HCT116 (cell line): ENCODE measurements around the gene TAGLN2. TPM values are rescaled to one million over a fixed set of nuclear protein-coding genes. Genes with fewer than 3 reads are reported as not detected.

Experiments
- ATAC-seq: fragments of 200-7000 bp; cut with Tn5 transposase; 2 replicates; pipeline ENCODE4 v1.9.1; 2020; ENCODE audit warnings: mild to moderate bottlenecking, moderate library complexity
- BruUV-seq: library from RNA; stranded (reverse); fragments of 400-500 nt; replicated peaks from 2 replicates; lab custom pipeline; 2021; lab: Mats Ljungman, UMichigan
- CTCF ChIA-PET: fragments of 300-600 bp; sonication (Branson Sonifier 250); formaldehyde crosslinking; loops from one replicate; lab custom pipeline; 2021; ENCODE audit warnings: antibody characterized with exemption; lab: Charles Lee
- POLR2A ChIA-PET: fragments of 300-600, 350-600 bp; sonication (Branson Sonifier 250); formaldehyde crosslinking; loops from one replicate; lab custom pipeline; 2021; ENCODE audit warnings: antibody characterized with exemption; lab: Charles Lee
- RAD21 ChIA-PET, 2 experiments: fragments of 300-600 bp; sonication (Branson Sonifier 250); formaldehyde crosslinking; loops; one replicate each; lab custom pipeline; 2023; ENCODE audit warnings: low total read pairs in 2 of 2; ENCODE audit not compliant: uncharacterized antibody in 2 of 2, unreplicated experiment in 2 of 2, low non-redundant PET in 1 of 2; lab: Charles Lee
- DNase-seq: peaks from one replicate; pipeline ENCODE4 v3.0.0-alpha.2; 2010; ENCODE audit warnings: low read depth, low spot score
- H2AFZ ChIP-seq: fragments of 200-600 bp; shearing (Covaris generic), sonication (generic); 2 replicates; pipeline ENCODE4 v1.6.1; 2017; ENCODE audit warnings: low read depth, mixed run types, mixed read lengths, antibody characterized with exemption, low read length; ENCODE audit not compliant: poor library complexity, severe bottlenecking
- H3K27ac ChIP-seq: 2 replicates; pipeline ENCODE4 v1.5.1; 2012; ENCODE audit warnings: low read depth, low read length
- H3K27me3 ChIP-seq: fragments of 200-600 bp; sonication (generic); 2 replicates; pipeline ENCODE4 v1.6.1; 2016; ENCODE audit warnings: mixed run types, low read length, mixed read lengths; ENCODE audit not compliant: insufficient read depth
- H3K36me3 ChIP-seq, 2 experiments: fragments of 200-500 bp in 1 of 2; fragments of 200-600 bp in 1 of 2; sonication (Bioruptor generic) in 1 of 2; sonication (generic) in 1 of 2; 2 replicates each; pipeline versions ENCODE4 v1.5.1 to v1.6.1; 2014 to 2016; ENCODE audit warnings: low read length in 2 of 2, inconsistent platforms in 1 of 2, mixed read lengths in 1 of 2, mixed run types in 1 of 2; ENCODE audit not compliant: insufficient read depth in 2 of 2, control insufficient read depth in 1 of 2
- H3K4me1 ChIP-seq, 2 experiments: fragments of 200-600 bp in 1 of 2; sonication (generic) in 1 of 2; 2 replicates each; pipeline versions ENCODE4 v1.5.1 to v1.6.1; 2012 to 2017; ENCODE audit warnings: low read length in 2 of 2, inconsistent platforms in 1 of 2, mild to moderate bottlenecking in 1 of 2, mixed read lengths in 1 of 2, mixed run types in 1 of 2, moderate library complexity in 1 of 2; ENCODE audit not compliant: insufficient read depth in 2 of 2, control insufficient read depth in 1 of 2
- H3K4me2 ChIP-seq: fragments of 200-600 bp; sonication (generic); 2 replicates; pipeline ENCODE4 v1.6.1; 2017; ENCODE audit warnings: mixed run types, low read length, mixed read lengths
- H3K4me3 ChIP-seq, 2 experiments: fragments of 200-600 bp in 1 of 2; sonication (generic) in 1 of 2; replicated peaks in 1 of 2; 2 replicates each; pipeline ENCODE4 v1.5.1; 2011 to 2016; ENCODE audit warnings: low read length in 2 of 2, control low read depth in 1 of 2, low read depth in 1 of 2, mild to moderate bottlenecking in 1 of 2, mixed read lengths in 1 of 2, mixed run types in 1 of 2
- H3K79me2 ChIP-seq: fragments of 200-600 bp; sonication (generic); 2 replicates; pipeline ENCODE4 v1.6.1; 2017; ENCODE audit warnings: mild to moderate bottlenecking, mixed run types, low read length, moderate library complexity, mixed read lengths; ENCODE audit not compliant: insufficient read depth
- H3K9ac ChIP-seq: fragments of 200-600 bp; sonication (generic); 2 replicates; pipeline ENCODE4 v1.6.1; 2016; ENCODE audit warnings: low read length, mixed read lengths
- H3K9me2 ChIP-seq: fragments of 200-600 bp; sonication (generic), shearing (Covaris generic); 2 replicates; pipeline ENCODE4 v1.6.1; 2017; ENCODE audit warnings: mixed run types, mild to moderate bottlenecking, moderate library complexity; ENCODE audit not compliant: insufficient read depth
- H3K9me3 ChIP-seq, 2 experiments: fragments of 200-500 bp in 1 of 2; fragments of 200-600 bp in 1 of 2; sonication (Bioruptor generic) in 1 of 2; sonication (generic) in 1 of 2; 2 replicates each; pipeline ENCODE4 v1.6.1; 2014 to 2017; ENCODE audit warnings: low read length in 2 of 2, mixed read lengths in 2 of 2, inconsistent platforms in 1 of 2, low read depth in 1 of 2, mild to moderate bottlenecking in 1 of 2, mixed run types in 1 of 2, moderate library complexity in 1 of 2; ENCODE audit not compliant: control insufficient read depth in 1 of 2, insufficient read depth in 1 of 2
- H4K20me1 ChIP-seq: fragments of 200-600 bp; sonication (generic), shearing (Covaris generic); 2 replicates; pipeline ENCODE4 v1.6.1; 2017; ENCODE audit warnings: mixed run types, mild to moderate bottlenecking, moderate library complexity; ENCODE audit not compliant: insufficient read depth
- POLR2AphosphoS5 ChIP-seq: IDR thresholded peaks from 2 replicates; pipeline ENCODE4 v1.6.1; 2011; ENCODE audit warnings: mild to moderate bottlenecking, low read depth, low read length, moderate library complexity
- SP1 ChIP-seq: IDR thresholded peaks from 2 replicates; pipeline ENCODE4 v1.6.1; 2012; ENCODE audit warnings: low read depth
- intact Hi-C: fragments of 100-400 bp; cut with micrococcal nuclease; formaldehyde crosslinking; loops from 2 replicates; pipeline ENCODE4 v1.10.0; 2022
- total RNA-seq: library from RNA; stranded (reverse); gene quantifications from one replicate; pipeline ENCODE4 v1.2.1, GENCODE V29; 2021; ENCODE audit not compliant: unreplicated experiment
- TF ChIP-seq, protein P1 (sequence below): IDR thresholded peaks from 2 replicates; pipeline ENCODE4 v1.6.1; 2012; ENCODE audit warnings: low read depth
- TF ChIP-seq, protein P2 (sequence below): IDR thresholded peaks from 2 replicates; pipeline ENCODE4 v1.6.1; 2011; ENCODE audit warnings: mild to moderate bottlenecking, low read length, moderate library complexity; ENCODE audit not compliant: insufficient replicate concordance; ENCODE audit errors: extremely low read depth

TAGLN2 gene
- total RNA-seq, 1 experiment from 2014 or later: 127 TPM

GRCh38 chr1:159925719-159926078 is 392 bp upstream of the TAGLN2 start:
- no peak overlapping the region for H2AFZ ChIP-seq
- H3K79me2 ChIP-seq: peaks cover 36% of the 10 kb centered on the region
- ATAC-seq: peak; percentile 10

More at GRCh38 chr1:159925719-159926078, 392 bp upstream of the TAGLN2 start:
- Histone ChIP-seq H3K36me3 (peaks cover 0 to under 1% of the 10 kb centered on the region in 2 experiments; a peak in 2 of 4 replicates), H3K4me3 (peak overlapping the region; percentile 57 to 62), H3K27ac (peak overlapping the region; percentile 33; the same call in 1 of the 2 replicates), H3K9me3 (no peaks in the 10 kb centered on the region), H4K20me1 (no peaks in the 10 kb centered on the region; the same call in 1 of the 2 replicates), H3K27me3 (no peaks in the 10 kb centered on the region), H3K4me2 (peak overlapping the region; percentile 93), H3K9ac (peak overlapping the region; percentile 87), H3K9me2 (no peaks in the 10 kb centered on the region), H3K4me1 (peaks cover 21 to 42% of the 10 kb centered on the region in 2 experiments)
- ChIA-PET RAD21 (no interaction called here), CTCF (interaction anchor here (1.5 kb wide), 1 partner anchor 82 kb away, joined by 13 read pairs; no protein-coding TSS in a partner anchor), POLR2A (interaction anchor here (1.6 kb wide), 1 partner anchor 10 kb away, joined by 8 read pairs; no protein-coding TSS in a partner anchor)
- TSS peak; percentile 69 for BruUV-seq
- TF ChIP-seq, protein P1, sequence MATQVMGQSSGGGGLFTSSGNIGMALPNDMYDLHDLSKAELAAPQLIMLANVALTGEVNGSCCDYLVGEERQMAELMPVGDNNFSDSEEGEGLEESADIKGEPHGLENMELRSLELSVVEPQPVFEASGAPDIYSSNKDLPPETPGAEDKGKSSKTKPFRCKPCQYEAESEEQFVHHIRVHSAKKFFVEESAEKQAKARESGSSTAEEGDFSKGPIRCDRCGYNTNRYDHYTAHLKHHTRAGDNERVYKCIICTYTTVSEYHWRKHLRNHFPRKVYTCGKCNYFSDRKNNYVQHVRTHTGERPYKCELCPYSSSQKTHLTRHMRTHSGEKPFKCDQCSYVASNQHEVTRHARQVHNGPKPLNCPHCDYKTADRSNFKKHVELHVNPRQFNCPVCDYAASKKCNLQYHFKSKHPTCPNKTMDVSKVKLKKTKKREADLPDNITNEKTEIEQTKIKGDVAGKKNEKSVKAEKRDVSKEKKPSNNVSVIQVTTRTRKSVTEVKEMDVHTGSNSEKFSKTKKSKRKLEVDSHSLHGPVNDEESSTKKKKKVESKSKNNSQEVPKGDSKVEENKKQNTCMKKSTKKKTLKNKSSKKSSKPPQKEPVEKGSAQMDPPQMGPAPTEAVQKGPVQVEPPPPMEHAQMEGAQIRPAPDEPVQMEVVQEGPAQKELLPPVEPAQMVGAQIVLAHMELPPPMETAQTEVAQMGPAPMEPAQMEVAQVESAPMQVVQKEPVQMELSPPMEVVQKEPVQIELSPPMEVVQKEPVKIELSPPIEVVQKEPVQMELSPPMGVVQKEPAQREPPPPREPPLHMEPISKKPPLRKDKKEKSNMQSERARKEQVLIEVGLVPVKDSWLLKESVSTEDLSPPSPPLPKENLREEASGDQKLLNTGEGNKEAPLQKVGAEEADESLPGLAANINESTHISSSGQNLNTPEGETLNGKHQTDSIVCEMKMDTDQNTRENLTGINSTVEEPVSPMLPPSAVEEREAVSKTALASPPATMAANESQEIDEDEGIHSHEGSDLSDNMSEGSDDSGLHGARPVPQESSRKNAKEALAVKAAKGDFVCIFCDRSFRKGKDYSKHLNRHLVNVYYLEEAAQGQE: no peak
- TF ChIP-seq POLR2AphosphoS5: no peak
- no peak for TF ChIP-seq SP1
- TF ChIP-seq, protein P2, sequence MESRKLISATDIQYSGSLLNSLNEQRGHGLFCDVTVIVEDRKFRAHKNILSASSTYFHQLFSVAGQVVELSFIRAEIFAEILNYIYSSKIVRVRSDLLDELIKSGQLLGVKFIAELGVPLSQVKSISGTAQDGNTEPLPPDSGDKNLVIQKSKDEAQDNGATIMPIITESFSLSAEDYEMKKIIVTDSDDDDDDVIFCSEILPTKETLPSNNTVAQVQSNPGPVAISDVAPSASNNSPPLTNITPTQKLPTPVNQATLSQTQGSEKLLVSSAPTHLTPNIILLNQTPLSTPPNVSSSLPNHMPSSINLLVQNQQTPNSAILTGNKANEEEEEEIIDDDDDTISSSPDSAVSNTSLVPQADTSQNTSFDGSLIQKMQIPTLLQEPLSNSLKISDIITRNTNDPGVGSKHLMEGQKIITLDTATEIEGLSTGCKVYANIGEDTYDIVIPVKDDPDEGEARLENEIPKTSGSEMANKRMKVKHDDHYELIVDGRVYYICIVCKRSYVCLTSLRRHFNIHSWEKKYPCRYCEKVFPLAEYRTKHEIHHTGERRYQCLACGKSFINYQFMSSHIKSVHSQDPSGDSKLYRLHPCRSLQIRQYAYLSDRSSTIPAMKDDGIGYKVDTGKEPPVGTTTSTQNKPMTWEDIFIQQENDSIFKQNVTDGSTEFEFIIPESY: no peak
- intact Hi-C loops: no loop called here
- DNase-seq: no peak
